GM18867 (cell line): ENCODE data around the gene PTPRF.

Experiments
- ATAC-seq: cut with Tn5 transposase; IDR thresholded peaks from one replicate; pipeline ENCODE4 v1.9.1; 2021; ENCODE audit warnings: mild to moderate bottlenecking, moderate library complexity; ENCODE audit not compliant: unreplicated experiment

The PTPRF gene

DNA sequence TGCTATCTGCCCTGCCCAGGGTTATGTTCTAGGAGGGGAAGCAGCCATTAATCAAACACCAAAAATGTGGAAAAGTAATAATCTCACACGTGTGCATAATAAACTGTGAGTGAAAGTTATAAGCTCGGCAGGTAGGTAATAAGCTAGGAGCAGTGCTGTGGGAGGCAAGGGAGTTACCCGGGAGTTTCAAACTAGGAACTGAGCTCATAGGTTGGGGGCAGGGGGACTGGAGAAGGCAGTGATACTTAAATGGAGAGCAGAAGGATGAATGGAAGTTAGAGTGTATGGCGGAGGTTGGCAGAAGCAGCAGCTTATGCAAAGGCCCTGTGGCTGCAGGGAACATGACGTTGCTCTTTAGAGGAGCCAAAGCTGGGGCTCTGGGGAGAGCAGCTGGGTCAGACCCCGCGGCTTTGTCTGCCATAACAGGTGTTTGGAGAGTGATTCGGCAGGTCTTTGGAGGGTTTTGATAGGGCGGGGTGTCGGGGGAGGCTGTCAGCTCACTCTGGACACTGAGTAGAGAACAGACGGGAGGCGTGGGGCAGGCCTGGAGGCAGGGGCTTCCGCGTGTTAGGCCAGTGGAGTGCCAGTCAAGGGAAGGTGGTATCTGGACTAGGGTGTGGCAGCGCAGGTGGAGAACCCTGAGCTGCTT is 20.0 kb downstream of the PTPRF start:
- no peak for ATAC-seq

DNA sequence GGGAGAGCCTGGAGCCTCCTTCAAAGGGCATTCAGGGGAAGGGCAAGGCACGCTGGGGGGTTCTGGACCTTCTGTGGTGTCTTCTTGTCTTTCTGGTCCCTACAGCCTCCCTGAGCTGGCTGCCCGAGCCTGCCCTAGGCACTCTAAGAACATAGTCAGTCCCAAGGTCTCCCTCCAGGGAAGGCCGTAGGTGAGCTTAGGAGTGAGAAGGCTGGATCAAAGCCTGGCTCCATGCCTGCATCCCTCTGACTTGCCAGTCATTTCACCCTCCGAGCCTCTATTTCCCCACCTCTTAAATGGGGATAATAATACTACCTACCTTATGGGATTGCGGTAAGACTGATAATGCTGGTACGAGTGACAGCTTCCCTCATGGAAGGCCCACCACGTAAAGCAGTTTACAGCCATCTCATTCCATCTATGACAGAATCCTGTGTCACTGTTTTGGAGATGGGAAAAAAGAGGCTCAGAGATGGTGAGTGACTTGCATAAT is 20.8 kb downstream of the PTPRF start:
- ATAC-seq = no peak

DNA sequence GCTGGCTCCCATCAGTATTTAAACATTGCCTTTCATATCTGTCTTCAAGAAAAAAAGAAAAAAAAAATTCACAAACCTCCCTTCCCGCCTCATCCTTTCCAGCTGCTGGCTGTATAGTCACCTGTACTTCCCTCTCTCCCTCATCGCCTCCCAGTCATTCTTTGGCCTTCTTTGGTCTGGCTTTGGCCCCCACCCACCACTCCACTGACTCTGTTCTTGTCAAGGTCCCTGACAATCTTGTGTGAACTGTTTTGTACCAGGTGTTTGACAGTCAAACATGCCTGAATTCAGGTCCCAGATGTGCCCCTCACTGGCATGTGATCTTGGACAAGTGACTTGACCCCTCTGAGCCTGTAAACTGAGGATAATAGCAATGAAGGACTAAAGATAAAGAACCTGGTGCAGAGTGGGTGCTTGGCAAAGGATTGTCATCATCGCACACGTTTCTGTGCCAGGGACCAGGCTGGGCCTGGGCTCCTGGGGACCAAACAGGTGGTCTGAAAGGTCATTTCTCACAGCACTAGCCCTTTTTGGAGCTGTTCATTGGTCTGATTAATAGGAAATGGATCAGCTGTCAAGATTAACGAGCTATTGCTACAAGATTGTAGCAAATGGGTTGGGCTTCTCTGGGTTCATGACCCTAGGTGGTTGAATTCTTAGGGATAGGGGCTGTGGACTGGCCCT is 21.5 kb downstream of the PTPRF start:
- no peak for ATAC-seq

DNA sequence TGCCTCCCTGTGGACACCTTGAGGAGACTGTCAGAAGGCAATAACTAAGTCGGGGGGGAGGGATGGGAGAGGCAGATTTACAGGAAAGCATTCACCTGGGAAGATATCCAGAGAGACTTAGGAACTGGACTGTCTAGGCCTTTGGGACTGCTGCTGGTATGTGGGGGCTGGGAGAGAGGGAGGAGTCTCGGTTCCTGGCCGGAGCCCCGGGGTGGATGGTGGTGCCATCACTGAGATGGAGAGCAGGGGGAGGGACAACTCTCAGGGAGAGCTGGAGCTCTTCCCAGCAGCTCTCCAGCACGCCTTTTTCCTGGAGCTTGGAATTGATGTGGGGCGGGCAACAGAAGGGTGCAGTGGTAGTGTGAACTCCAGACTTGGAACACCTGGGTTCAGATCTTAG is 22.1 kb downstream of the PTPRF start:
- no peak for ATAC-seq

DNA sequence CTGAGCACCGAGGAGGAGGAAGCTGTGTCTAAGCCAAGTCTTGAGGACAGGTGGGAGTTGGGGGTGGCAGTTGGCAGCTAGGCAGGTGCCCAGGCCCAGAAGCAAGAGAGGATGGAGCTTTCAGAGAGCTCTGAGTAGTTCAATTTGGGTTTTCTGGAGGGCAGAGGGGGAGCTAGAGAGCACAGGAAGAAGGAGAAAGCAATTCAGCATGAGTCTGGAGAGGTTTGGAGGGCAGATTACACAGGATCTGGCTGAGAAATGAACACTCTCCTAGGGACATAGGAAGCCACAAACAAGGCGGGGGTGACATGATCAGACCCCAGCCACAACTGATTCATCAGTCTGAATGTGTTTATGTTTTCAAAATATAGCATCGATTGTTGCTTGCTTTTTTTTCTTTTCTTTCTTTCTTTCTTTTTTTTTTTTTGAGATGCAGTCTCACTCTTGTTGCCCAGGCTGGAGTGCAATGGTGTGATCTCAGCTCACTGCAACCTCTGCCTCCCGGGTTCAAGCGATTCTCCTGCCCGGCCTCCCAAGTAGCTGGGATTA is 23.8 kb downstream of the PTPRF start:
- no peak for ATAC-seq

DNA sequence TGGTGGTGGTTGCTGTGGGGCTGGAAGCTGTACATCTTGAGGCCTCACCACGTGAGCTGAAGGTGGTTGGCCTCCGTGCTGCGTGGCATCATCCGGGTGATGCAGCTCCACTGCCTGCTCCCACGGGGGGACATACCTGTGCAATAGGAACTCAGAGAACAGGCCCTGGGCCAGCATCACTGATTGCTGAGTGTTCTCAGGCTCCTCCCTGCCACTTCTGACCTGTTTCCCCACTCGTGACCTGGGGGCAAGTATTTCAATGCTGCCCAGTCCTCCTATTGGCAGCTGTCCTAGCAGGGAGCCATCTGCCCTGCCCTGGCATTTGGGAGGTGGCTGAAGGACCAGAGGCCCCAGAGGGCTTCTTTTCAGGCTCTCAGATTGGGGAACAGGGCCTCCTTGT is 26.1 kb downstream of the PTPRF start:
- no peak for ATAC-seq

DNA sequence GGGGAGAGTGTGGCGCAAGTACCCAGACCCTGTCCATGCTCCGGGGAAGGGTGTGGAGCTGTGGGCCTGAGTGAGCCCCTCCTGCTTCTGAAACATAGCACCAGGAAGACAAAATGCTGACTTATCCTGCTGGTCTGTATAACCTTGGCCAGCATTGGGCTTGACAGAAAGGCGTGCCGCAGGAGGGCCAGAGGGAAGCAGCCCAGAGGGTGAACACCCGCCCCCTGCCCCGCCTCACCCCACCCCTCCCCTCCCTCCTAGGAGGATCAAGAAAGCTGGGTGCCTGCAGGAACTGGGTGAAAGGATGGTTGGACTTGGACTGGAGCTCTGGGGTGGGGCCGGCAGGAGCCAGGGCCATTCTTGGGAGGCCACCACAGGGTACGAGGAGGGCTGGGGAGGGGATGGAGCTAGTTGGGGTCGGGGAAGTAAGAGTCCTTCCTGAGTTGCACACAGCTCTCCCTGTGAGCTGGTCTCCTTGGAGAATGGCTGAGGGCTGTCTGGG is 27.1 kb downstream of the PTPRF start:
- no peak for ATAC-seq

DNA sequence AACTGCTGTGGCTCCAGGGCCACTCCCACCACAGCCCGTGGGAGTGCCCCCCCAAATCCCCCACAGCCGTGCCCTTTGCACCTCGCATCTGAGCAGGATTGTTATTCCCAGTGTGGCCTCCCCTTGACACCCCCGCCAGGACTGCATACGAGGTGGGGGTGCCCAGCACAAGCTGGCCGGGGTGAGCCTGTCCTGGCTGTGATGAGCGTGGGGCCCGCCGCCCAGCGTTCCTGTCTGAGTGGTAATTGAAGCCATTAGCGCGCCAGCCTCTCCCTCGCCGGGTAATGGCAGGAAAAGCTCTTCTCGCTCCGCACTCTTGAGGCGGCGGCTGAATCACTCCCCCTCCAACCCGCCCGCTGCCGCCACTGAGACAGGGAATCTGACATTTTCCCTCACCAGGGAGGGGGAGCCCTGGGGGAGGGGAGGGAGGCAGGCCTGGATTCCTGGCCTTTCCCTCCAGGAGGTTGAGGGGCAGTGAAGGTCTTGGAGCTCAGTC is 27.7 kb downstream of the PTPRF start:
- no peak for ATAC-seq

DNA sequence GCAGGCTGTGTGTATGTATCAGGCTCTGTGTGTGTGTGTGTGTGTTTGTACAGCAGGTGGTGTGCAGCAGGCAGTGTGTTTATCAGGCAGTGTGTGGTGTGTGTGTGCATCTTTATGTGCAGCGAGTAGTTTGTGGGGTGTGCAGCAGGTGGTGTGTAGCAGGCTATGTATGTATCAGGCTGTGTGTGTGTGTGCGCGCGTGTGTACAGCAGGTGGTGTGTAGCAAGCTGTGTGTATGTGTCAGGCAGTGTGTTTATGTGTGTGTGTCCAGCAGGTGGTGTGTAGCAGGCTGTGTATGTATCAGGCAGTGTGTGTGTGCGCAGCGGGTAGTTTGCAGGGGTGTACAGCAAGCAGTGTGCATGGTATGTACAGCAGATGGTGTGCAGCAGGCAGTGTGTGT is 29.0 kb downstream of the PTPRF start:
- ATAC-seq = no peak

DNA sequence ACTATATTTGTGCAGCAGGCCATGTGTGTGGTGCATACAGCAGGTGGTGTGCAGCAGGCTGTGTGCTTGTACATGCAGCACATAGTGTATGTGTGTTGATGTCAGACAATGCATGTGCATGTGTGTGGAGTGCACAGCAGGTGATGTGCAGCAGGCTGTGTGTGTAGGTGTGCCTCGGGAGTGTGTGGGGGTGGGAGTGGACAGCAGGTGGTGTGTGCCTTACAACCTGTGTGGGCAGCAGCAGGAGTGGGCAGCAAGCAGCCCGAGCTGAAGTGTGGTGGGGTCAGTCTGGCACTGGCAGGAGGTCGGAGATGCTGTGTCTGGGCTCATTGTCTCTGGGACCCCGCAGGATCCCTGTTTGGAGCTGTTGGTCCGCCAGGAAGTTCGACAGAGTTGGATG is 29.6 kb downstream of the PTPRF start:
- ATAC-seq = no peak

DNA sequence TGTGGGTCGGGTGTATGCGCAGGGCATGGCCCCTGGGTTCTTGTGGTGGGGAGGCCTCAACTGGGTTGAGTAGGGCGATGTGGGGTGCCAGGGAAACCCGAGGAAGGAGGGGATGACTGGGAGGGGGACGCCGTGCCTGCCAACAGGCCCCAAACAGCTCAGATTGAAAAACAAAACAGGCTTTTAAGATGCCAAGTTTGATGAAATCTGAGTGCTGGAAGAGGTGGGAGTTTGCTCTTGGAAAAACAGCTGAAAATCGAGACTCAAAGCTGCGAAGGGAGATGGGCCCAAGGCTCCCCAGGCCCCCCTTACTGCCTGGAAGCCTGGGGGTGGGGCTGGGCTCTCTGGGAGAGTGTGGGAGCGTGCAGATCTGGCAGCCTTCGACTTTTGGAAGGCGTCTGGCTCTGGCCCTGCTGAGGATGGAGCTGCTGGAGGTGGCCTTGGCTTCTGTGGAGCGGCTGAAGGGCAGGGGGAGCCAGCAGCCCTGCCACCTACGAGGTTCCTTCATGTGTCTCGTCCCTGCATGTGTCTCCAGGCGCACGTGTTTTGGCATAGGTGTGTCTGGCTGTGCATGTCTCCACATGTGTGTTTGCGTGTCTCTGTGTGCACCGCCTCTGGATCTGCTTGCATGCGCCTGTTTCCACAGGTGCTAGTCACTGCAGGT is 33.3 kb downstream of the PTPRF start:
- no peak for ATAC-seq

DNA sequence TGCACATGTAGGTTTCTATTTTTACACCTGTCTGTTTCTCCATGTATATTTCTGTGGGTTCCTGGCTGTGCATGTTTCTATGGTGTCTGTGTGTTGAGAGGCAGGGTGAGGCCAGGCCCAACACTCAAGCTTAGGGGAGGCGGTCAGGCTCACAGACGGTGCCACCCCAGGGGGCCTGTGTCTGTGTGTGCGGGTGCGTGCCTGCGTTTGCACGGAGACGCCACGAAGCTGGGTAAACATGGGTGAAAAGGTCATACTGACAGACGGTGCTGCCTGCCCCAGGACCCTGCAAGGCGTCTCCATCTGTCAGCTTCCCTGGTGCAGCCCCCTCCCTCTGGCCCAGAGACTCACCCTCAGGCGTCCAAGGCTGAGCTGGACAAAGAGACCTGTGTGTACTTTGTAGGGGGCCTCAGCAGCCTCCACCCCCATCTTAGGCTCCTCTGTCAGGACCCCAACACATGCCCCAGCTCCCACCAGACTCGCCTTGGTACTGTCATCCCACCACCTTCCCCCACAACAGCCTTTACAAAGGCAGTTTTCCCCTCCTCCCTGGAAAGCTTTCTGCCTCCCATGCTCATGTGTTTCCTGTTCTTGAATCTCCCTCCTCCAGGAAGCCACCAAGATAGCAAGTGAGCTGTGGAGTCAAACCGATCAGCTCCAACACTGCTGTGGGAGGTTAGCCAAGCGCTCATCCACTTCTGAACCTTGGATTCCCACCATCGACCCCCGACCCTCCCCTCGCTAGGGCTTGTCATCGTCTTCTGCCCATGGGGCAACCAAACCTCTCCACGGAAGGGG is 34.1 kb downstream of the PTPRF start:
- no peak for ATAC-seq

DNA sequence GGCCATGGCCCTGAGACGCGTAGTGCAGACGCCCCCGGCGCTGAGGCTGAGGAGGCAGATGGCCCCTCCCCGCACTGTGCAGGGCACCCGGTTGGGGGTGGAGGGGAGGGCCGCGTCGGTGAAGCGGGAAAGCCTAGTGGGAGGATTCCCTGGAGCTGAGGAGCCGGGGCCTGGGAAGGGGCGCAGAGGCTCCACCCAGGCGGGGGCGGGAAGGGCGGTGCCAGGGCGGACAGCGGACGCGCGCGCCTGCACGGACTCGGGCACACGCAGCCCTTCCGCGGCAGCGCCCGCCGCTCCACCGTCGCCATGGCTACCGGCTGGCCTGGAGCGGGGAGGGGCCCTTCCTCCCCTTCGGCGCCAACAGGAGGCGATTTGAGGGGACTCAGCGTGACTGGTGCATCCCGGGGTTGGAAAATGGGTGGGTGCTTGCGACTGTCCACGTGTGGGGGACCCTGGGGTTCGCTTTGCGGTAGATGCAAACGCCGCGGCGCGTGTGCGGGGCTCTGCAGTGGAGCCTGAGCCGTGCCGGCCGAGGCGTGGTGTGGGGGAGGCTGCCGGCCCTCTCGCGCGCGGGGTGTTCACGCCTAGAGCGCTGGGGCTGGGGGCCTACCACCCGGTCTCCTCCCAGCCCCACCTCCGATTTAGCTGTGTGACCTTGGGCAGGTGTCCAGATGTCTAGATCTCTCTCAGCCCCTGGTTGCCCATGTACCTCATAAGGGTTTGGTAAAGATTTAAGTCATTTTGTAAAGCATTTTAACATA is 35.1 kb downstream of the PTPRF start:
- no peak for ATAC-seq

DNA sequence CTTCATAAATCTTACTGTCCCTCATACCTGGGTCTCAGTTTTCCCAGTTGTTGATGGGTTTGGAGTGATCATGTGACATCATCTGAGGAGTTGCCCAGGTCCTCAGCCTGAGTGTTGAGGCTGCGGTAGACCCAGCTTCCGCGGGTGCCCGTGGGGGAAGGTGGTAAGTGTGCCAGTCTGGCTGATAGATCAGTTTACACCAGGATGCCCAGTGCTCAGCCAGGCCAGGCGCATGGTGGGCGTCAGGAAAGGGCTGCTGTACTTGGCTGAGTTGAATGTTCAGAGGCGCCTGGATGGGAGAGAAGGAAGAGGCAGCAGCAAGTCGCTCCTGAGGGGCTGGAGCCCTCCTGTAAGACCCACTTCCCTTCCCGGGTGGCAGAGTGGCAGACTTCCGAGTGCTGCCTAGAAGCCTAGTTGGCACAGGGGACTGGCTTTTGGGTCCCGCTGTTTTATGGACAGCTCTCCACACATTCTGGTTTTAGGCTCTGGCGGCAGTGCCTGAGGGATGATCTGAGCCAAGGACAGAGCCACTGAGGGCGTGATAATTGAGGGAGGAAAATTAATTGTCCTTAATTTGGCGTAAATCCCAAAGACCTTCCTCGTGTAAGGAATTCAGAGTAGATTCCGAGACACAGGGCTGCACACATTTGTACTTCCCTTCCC is 35.8 kb downstream of the PTPRF start:
- ATAC-seq = no peak

DNA sequence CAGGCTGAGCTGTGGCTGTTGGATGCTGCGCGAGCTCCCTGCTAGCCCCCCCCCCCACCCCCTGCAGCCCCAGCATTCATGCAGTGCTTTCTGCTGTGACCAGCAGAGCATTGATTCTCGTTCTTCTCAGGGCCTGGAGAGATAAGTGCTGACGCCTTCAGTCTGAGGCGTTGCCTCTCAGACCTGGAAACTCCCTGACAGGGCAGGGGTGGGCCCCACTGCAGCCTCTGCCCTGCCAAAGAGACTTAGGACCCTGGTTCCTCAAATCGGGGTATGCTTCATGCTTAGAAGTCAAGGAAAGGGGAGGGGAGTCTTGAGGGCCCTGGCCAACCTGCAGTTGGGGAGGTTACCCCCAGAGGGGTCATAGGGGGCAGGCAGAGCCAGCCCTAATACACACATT is 38.5 kb downstream of the PTPRF start:
- no peak for ATAC-seq

DNA sequence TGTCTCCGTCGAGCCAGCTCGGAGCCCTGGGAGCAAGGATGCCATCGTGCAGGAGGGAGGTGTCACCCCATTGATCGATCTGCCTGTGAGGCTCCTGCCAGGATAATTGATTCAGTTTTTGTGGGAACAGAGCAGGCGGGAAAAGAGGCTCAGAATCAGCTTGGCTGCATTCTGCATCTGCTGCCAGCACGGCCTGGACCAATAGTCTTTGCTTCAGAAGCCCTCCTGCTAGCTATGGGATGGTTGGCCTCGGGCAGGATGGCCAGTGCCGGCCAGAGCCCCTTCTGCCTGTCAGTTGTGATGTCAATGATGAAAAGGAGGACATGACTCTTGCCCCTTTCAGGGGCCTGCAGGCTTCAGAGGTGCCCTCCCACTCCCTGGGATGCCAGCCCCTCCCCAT is 39.6 kb downstream of the PTPRF start:
- no peak for ATAC-seq

DNA sequence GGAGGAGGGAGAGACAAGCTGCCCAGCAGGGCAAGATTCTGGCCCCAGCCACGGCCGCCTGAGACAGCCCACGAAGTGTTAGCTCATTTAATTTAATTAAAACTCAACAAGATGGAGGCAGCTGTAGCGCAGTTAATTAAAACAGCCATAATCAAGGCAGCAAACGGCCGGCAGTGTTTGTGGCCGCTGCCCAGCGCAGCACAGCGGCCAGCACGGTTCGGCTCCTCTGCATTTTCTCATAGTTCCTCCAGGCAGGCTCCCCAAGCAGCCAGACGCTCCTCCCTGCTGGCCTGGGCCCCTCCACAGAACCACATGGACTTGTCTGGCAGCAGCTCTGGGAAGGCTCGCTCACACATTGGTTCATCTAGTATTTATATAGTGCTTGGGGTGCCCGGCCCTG is 40.0 kb downstream of the PTPRF start:
- no peak for ATAC-seq

DNA sequence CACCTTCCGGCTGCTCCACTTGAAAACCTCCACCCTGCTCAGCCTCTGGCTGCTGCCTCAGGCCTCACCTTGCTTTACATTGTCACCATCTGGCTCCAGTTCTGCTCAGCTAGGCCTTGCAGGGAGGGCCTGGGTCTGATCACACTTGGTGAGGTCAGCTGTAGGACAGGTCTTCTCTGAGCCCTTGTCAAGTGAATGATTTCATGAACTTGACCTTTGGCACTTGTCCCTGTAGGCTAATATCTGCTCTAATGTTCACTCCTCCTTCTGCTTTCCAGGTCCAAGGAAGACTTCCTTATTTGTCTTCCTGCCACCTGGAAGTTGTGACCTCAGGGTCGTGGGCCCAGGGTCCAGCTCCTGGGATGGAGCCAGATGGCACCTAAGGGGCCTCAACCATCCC is 41.4 kb downstream of the PTPRF start:
- no peak for ATAC-seq

DNA sequence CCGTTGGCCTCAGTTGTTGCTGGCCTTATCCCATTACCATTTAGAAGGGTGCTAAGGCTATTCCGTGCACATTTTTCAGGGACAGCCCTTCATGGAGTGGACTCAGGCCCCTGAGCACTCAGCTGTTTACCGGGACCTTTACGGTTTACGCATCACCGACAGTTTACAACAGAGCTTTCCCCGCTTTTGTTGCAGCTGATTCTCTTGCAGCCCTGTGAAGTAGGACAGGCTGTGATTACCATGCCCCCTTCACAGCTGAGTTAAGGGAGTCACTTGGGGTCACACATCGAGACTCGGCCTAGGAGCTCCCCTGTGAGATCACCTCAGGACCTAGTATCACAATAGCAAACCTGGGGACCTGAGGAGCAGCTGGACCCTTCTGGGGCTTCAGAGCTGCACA is 41.9 kb downstream of the PTPRF start:
- ATAC-seq = no peak
